DND-41 (cell line): ENCODE data around the gene AMPD1.

Source experiments
- ATAC-seq: fragments of 200-7000 bp; cut with Tn5 transposase; 3 replicates; pipeline ENCODE4 v1.9.1; 2021; ENCODE audit warnings: low read depth; ENCODE audit not compliant: insufficient read depth
- DNase-seq: peaks from one replicate; pipeline ENCODE4 v3.0.0-alpha.2; 2020
- H2AFZ ChIP-seq: 2 replicates; pipeline ENCODE4 v1.6.0; 2012; ENCODE audit warnings: low read depth, low read length
- H3K27ac ChIP-seq: 2 replicates; pipeline ENCODE4 v1.5.1; 2012; ENCODE audit warnings: low read length, inconsistent platforms
- H3K27me3 ChIP-seq: fragments of 200-600 bp; sonication (generic); 2 replicates; pipeline ENCODE4 v1.6.0; 2012; ENCODE audit warnings: low read length, mild to moderate bottlenecking, inconsistent platforms; ENCODE audit not compliant: insufficient read depth, poor library complexity
- H3K36me3 ChIP-seq: 2 replicates; pipeline ENCODE4 v1.5.1; 2012; ENCODE audit warnings: low read length, inconsistent platforms; ENCODE audit not compliant: insufficient read depth
- H3K4me1 ChIP-seq: 2 replicates; pipeline ENCODE4 v1.5.1; 2012; ENCODE audit warnings: mild to moderate bottlenecking, low read length; ENCODE audit not compliant: insufficient read depth
- H3K4me2 ChIP-seq: 2 replicates; pipeline ENCODE4 v1.6.0; 2012; ENCODE audit warnings: mild to moderate bottlenecking, moderate library complexity, low read length, inconsistent platforms; ENCODE audit not compliant: insufficient read depth
- H3K4me3 ChIP-seq, 2 experiments: fragments of 200-600 bp in 1 of 2; shearing (Covaris generic) in 1 of 2; 2 replicates each; pipeline ENCODE4 v1.5.1; 2012 to 2016; ENCODE audit warnings: inconsistent platforms in 2 of 2, low read length in 2 of 2, mild to moderate bottlenecking in 2 of 2, low read depth in 1 of 2, moderate library complexity in 1 of 2
- H3K79me2 ChIP-seq: 2 replicates; pipeline ENCODE4 v1.6.0; 2012; ENCODE audit warnings: low read length, inconsistent platforms; ENCODE audit not compliant: insufficient read depth
- H3K9ac ChIP-seq: 2 replicates; pipeline ENCODE4 v1.6.0; 2012; ENCODE audit warnings: low read depth, mild to moderate bottlenecking, inconsistent platforms, low read length, moderate library complexity
- H3K9me3 ChIP-seq: 2 replicates; pipeline ENCODE4 v1.5.1; 2012; ENCODE audit warnings: low read length, moderate library complexity, mild to moderate bottlenecking, inconsistent platforms; ENCODE audit not compliant: insufficient read depth, severe bottlenecking
- H4K20me1 ChIP-seq: 2 replicates; pipeline ENCODE4 v1.6.0; 2012; ENCODE audit warnings: low read length; ENCODE audit not compliant: insufficient read depth
- EZH2 ChIP-seq: IDR thresholded peaks from 3 replicates; pipeline ENCODE4 v1.6.1; 2012; ENCODE audit warnings: borderline replicate concordance, low read depth, mild to moderate bottlenecking, moderate library complexity, low read length, inconsistent platforms; ENCODE audit not compliant: severe bottlenecking
- TF ChIP-seq, protein P1 (sequence below): IDR thresholded peaks from 2 replicates; pipeline ENCODE4 v1.5.1; 2012; ENCODE audit warnings: borderline replicate concordance, low read length, moderate library complexity, mild to moderate bottlenecking; ENCODE audit not compliant: poor library complexity, severe bottlenecking; ENCODE audit errors: extremely low read depth

The AMPD1 gene

DNA sequence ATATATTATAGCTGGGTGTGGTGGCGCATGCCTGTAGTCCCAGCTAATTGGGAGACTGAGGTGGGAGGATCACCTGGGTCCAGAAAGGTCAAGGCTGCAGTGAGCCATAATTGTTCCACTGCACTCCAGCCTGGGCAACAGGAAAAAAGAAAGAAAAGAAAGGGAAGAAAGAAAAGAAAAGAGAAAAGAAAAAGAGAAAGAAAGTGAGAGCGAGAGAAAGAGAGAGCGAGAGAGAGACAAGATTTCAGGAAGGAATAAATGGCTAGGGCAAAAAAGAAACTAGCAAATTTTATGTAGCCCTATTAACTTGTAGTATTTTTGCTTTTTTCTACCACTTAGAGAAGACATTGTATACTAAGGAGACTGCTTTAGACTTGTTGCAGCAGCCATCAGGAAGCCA lies 15.0 kb upstream of the AMPD1 start:
- Histone ChIP-seq H2AFZ (no peak overlapping the region), H3K9ac (no peak overlapping the region), H3K36me3 (peaks cover 85% of the 10 kb centered on the region), H3K27ac (no peak overlapping the region), H3K9me3 (no peaks in the 10 kb centered on the region), H3K79me2 (peaks cover 28% of the 10 kb centered on the region), H3K4me1 (peaks cover 10% of the 10 kb centered on the region), H4K20me1 (no peaks in the 10 kb centered on the region; the same call in 1 of the 2 replicates), H3K27me3 (no peaks in the 10 kb centered on the region), H3K4me3 (no peak overlapping the region), H3K4me2 (no peak overlapping the region)
- no peak for ATAC-seq
- DNase-seq = no peak
- TF ChIP-seq, protein P1, sequence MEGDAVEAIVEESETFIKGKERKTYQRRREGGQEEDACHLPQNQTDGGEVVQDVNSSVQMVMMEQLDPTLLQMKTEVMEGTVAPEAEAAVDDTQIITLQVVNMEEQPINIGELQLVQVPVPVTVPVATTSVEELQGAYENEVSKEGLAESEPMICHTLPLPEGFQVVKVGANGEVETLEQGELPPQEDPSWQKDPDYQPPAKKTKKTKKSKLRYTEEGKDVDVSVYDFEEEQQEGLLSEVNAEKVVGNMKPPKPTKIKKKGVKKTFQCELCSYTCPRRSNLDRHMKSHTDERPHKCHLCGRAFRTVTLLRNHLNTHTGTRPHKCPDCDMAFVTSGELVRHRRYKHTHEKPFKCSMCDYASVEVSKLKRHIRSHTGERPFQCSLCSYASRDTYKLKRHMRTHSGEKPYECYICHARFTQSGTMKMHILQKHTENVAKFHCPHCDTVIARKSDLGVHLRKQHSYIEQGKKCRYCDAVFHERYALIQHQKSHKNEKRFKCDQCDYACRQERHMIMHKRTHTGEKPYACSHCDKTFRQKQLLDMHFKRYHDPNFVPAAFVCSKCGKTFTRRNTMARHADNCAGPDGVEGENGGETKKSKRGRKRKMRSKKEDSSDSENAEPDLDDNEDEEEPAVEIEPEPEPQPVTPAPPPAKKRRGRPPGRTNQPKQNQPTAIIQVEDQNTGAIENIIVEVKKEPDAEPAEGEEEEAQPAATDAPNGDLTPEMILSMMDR = no peak
- TF ChIP-seq EZH2 = no peak

DNA sequence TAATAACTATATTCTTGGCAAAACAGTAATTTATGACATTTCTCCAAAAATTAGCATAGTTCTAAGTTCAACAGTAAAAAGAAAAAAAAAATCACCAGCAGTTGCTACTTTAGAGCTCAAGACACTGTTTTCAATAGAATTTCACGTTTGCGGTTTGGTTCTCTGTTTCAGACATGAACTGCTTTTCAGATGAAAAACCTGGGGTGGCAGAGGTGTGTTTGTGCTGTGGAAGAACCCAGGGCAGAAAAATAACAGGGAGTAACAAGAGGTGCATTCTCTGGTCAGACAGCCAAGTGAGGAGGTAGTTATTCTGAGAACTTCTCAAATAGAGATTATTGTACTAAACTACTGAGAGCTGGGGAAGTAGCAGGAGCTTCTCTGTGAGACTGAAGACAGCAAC lies 12.3 kb upstream of the AMPD1 start:
- H4K20me1 ChIP-seq = no peaks in the 10 kb centered on the region
- no peak overlapping the region for H3K27ac ChIP-seq
- no peaks in the 10 kb centered on the region for H3K4me1 ChIP-seq
- no peak for TF ChIP-seq EZH2
- TF ChIP-seq, protein P1 = no peak
- DNase-seq (no peak), ATAC-seq (no peak)
- H3K9me3 ChIP-seq = no peaks in the 10 kb centered on the region
- H2AFZ ChIP-seq = no peak overlapping the region
- no peaks in the 10 kb centered on the region for H3K27me3 ChIP-seq
- H3K4me2 ChIP-seq = no peak overlapping the region
- no peak overlapping the region for H3K9ac ChIP-seq
- peaks cover 3% of the 10 kb centered on the region; the same call in 1 of the 2 replicates for H3K79me2 ChIP-seq
- peaks cover 60% of the 10 kb centered on the region for H3K36me3 ChIP-seq
- no peak overlapping the region for H3K4me3 ChIP-seq

DNA sequence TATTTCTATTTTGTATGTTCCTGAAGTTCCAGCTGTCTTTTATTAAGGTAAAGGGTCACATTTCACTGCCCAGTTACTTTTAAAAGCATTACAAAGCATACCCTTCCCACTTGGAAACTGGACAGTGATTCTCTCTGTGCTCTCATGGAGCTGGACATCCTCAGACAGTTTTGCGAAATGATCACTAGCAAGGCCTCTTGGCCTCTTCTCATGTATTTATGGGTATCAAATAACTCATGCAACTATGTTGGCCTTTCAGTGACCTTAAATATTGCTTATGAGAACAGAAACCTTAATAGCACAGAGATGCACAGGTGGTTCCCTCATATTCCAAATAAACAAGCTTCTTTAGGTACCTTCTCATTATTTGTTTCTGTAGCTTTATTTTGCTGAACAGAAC lies 7.9 kb upstream of the AMPD1 start:
- Histone ChIP-seq H4K20me1 (no peaks in the 10 kb centered on the region), H3K79me2 (no peaks in the 10 kb centered on the region), H3K4me3 (no peak overlapping the region), H3K4me2 (no peak overlapping the region), H3K27ac (no peak overlapping the region), H3K9me3 (no peaks in the 10 kb centered on the region), H3K36me3 (peaks cover 24% of the 10 kb centered on the region), H2AFZ (no peak overlapping the region), H3K27me3 (peaks cover 2% of the 10 kb centered on the region), H3K9ac (no peak overlapping the region), H3K4me1 (no peaks in the 10 kb centered on the region)
- no peak for DNase-seq
- no peak for ATAC-seq
- TF ChIP-seq, protein P1 = no peak
- TF ChIP-seq EZH2 = no peak

DNA sequence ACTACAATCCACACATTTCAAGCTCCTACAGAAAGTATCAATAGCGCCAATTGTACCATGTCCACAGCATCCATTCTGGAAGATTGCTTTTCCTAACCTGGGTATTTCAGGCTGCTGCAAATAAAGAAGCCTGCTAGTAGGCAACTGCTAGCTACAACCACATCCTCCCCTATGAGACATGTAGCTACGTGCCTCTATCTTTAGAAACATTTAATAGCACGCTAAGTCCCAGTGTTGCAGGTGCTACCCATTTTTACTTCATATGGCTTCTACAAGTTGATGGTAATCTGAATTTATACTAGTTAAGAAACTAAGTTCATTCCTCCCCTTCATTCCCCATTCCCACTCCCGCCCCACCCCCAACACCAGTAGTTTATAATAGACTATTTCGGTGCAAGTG lies 7.4 kb upstream of the AMPD1 start:
- H3K27ac ChIP-seq = no peak overlapping the region
- H3K9ac ChIP-seq = no peak overlapping the region
- peaks cover 2% of the 10 kb centered on the region for H3K27me3 ChIP-seq
- H3K9me3 ChIP-seq = no peaks in the 10 kb centered on the region
- H2AFZ ChIP-seq = no peak overlapping the region
- H3K4me3 ChIP-seq = no peak overlapping the region
- no peaks in the 10 kb centered on the region for H4K20me1 ChIP-seq
- ATAC-seq (peak; percentile 19; the same call in 2 of the 3 replicates), DNase-seq (no peak)
- TF ChIP-seq, protein P1 = no peak
- TF ChIP-seq EZH2 = no peak
- H3K36me3 ChIP-seq = peaks cover 19% of the 10 kb centered on the region
- H3K4me2 ChIP-seq = no peak overlapping the region
- H3K79me2 ChIP-seq = no peaks in the 10 kb centered on the region
- H3K4me1 ChIP-seq = no peaks in the 10 kb centered on the region
